BLaER1 (cell line): ENCODE data around the gene SNAPC3.

Experiments
- H3K27ac ChIP-seq: shearing (Covaris generic); formaldehyde crosslinking; 2 replicates; pipeline ENCODE4 v1.8.1; 2022
- H3K27me3 ChIP-seq: shearing (Covaris generic); formaldehyde crosslinking; 2 replicates; pipeline ENCODE4 v1.8.1; 2022
- H3K36me3 ChIP-seq: shearing (Covaris generic); formaldehyde crosslinking; 2 replicates; pipeline ENCODE4 v1.8.1; 2022
- H3K4me1 ChIP-seq: shearing (Covaris generic); formaldehyde crosslinking; 2 replicates; pipeline ENCODE4 v1.8.1; 2022
- H3K4me2 ChIP-seq: shearing (Covaris generic); formaldehyde crosslinking; 2 replicates; pipeline ENCODE4 v1.8.1; 2022
- H3K4me3 ChIP-seq: shearing (Covaris generic); formaldehyde crosslinking; 2 replicates; pipeline ENCODE4 v1.8.1; 2022
- H3K9ac ChIP-seq: shearing (Covaris generic); formaldehyde crosslinking; 2 replicates; pipeline ENCODE4 v1.8.1; 2022
- H3K9me3 ChIP-seq: shearing (Covaris generic); formaldehyde crosslinking; 2 replicates; pipeline ENCODE4 v1.8.1; 2022
- H4K20me1 ChIP-seq: shearing (Covaris generic); formaldehyde crosslinking; 2 replicates; pipeline ENCODE4 v1.8.1; 2022
- Cebpa-rat ChIP-seq: shearing (Covaris generic); IDR thresholded peaks from 2 replicates; pipeline ENCODE4 v1.8.1; 2022

SNAPC3 gene

GRCh38 chr9:15485836-15486666 lies 63.4 kb downstream of the SNAPC3 start:
- Histone ChIP-seq H3K36me3 (peaks cover 89% of the 10 kb centered on the region), H3K9me3 (no peaks in the 10 kb centered on the region), H3K4me2 (no peak overlapping the region), H3K9ac (no peak overlapping the region), H4K20me1 (peaks cover 49% of the 10 kb centered on the region), H3K27me3 (no peaks in the 10 kb centered on the region), H3K4me1 (peaks cover 16% of the 10 kb centered on the region), H3K27ac (no peak overlapping the region), H3K4me3 (no peak overlapping the region)
- no peak for TF ChIP-seq Cebpa-rat

- H3K27me3 ChIP-seq, result no peaks in the 10 kb centered on the region
- H3K4me3 ChIP-seq, result no peak overlapping the region
- H3K9me3 ChIP-seq, result peaks cover 32% of the 10 kb centered on the region
- no peaks in the 10 kb centered on the region for H3K4me1 ChIP-seq
- H3K9ac ChIP-seq, result no peak overlapping the region
- TF ChIP-seq Cebpa-rat, result no peak
- no peak overlapping the region for H3K4me2 ChIP-seq
- no peak overlapping the region for H3K27ac ChIP-seq
- H4K20me1 ChIP-seq, result peaks cover 30% of the 10 kb centered on the region
- peaks cover 89% of the 10 kb centered on the region for H3K36me3 ChIP-seq
These were observed 69.3 kb downstream of the SNAPC3 start for GRCh38 chr9:15491950-15492349.

DNA sequence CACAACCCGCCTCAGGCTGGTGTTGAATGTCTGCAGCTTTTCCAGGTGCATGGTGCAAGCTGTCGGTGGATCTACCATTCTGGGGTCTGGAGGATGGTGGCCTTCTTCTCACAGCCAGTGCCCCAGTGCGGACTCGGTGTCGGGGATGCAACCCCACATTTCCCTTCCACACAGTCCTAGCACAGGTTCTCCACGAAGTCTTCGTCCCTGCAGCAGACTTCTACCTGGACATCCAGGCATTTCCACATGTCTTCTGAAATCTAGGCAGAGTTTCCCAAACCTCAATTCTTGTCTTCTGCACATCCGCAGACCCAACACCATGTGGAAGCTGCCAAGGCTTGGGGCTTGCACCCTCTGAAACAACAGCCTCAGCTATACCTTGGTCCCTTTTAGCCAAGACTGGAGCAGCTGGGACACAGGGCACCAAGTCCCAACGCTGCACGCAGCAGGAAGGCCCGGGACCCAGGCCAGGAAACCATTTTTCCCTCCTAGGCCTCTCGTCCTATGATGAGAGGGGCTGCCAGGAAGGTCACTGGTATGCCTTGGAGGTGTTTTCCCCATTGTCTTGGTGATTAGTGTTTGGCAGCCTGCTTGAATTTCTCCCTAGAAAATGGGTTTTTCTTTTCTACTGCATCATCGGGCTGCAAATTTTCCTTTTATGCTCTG lies 69.9 kb downstream of the SNAPC3 start:
- H3K27ac ChIP-seq, result no peak overlapping the region
- H3K36me3 ChIP-seq, result peaks cover 89% of the 10 kb centered on the region
- no peaks in the 10 kb centered on the region for H3K4me1 ChIP-seq
- peaks cover 23% of the 10 kb centered on the region for H4K20me1 ChIP-seq
- H3K9me3 ChIP-seq, result peaks cover 32% of the 10 kb centered on the region
- TF ChIP-seq Cebpa-rat, result no peak
- H3K4me3 ChIP-seq, result no peak overlapping the region
- no peak overlapping the region for H3K4me2 ChIP-seq
- no peaks in the 10 kb centered on the region for H3K27me3 ChIP-seq
- H3K9ac ChIP-seq, result no peak overlapping the region

GRCh38 chr9:15498246-15498995 lies 75.7 kb downstream of the SNAPC3 start:
- Histone ChIP-seq H3K27me3 (no peaks in the 10 kb centered on the region), H3K9me3 (peaks cover 13% of the 10 kb centered on the region), H3K9ac (no peak overlapping the region), H4K20me1 (peaks cover 58% of the 10 kb centered on the region), H3K27ac (no peak overlapping the region), H3K4me1 (no peaks in the 10 kb centered on the region), H3K4me3 (no peak overlapping the region), H3K4me2 (no peak overlapping the region), H3K36me3 (peaks cover 94% of the 10 kb centered on the region)
- TF ChIP-seq Cebpa-rat, result no peak

DNA sequence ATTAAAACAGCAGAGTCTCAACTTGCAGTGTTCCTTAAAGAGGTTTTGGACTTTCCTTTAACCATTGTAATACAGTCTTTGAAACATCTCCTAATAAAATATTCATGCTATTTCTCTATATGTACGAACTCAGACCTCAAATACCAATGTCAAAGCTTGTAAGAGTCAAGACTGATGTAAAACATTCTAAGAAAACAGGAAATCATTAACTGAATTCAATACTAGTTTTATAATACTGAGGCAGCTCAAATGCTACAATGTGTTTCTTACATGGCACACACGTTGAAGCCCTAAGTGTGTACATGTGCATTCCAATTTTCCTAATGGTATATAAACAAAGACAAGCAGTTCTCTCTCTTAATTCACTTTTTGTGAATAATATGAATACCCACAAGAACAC lies 76.5 kb downstream of the SNAPC3 start:
- H3K9ac ChIP-seq, result no peak overlapping the region
- TF ChIP-seq Cebpa-rat, result no peak
- H3K4me3 ChIP-seq, result no peak overlapping the region
- peaks cover 6% of the 10 kb centered on the region for H3K9me3 ChIP-seq
- no peaks in the 10 kb centered on the region for H3K4me1 ChIP-seq
- peaks cover 94% of the 10 kb centered on the region for H3K36me3 ChIP-seq
- no peak overlapping the region for H3K4me2 ChIP-seq
- no peaks in the 10 kb centered on the region for H3K27me3 ChIP-seq
- H4K20me1 ChIP-seq, result peaks cover 63% of the 10 kb centered on the region
- H3K27ac ChIP-seq, result no peak overlapping the region

DNA sequence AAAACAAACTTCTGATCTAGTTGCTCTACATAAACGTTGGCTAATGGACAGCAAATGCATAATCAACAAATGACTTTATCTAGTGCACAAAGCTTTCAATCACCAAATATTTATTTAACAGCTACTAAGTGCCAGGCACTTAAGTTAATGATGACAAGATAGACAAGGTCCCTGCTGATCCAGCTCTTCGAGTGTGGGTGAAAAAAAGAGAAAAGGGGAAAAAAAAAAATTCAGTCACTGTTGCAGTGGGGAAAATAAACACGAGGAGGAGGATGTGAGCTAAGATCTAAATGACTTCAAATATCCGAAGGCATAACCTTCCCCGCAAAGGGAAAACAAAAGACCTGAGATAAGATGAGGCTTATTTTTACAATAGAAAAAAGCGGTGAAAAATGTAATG lies 78.5 kb downstream of the SNAPC3 start:
- Histone ChIP-seq H3K9ac (no peak overlapping the region), H3K4me3 (no peak overlapping the region), H3K4me2 (no peak overlapping the region), H3K27ac (no peak overlapping the region), H4K20me1 (peaks cover 64% of the 10 kb centered on the region), H3K9me3 (no peaks in the 10 kb centered on the region), H3K36me3 (peaks cover 98% of the 10 kb centered on the region), H3K27me3 (no peaks in the 10 kb centered on the region), H3K4me1 (no peaks in the 10 kb centered on the region)
- TF ChIP-seq Cebpa-rat, result no peak

DNA sequence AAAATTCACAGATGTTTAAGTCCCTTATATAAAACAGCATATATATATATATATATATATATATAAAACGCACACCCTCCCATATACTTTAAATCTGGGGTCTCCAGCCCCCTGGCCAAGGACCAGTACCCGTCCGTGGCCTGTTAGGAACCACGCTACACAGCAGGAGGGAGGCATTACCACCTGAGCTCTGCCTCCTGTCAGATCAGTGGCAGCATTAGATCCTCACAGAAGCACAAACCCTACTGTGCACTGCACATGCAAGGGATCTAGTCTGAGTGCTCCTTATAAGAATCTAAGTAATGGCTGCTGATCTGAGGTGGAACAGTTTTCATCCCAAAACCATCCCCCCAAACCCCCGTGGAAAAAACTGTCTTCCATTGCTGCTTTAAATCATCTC lies 79.1 kb downstream of the SNAPC3 start:
- H3K9me3 ChIP-seq, result no peaks in the 10 kb centered on the region
- H3K4me2 ChIP-seq, result no peak overlapping the region
- H3K4me1 ChIP-seq, result no peaks in the 10 kb centered on the region
- no peaks in the 10 kb centered on the region for H3K27me3 ChIP-seq
- no peak overlapping the region for H3K4me3 ChIP-seq
- TF ChIP-seq Cebpa-rat, result no peak
- H4K20me1 ChIP-seq, result peaks cover 70% of the 10 kb centered on the region
- H3K9ac ChIP-seq, result no peak overlapping the region
- H3K27ac ChIP-seq, result no peak overlapping the region
- peaks cover 98% of the 10 kb centered on the region for H3K36me3 ChIP-seq

- H3K36me3 ChIP-seq, result peaks cover 79% of the 10 kb centered on the region
These were observed 83.2 kb downstream of the SNAPC3 start for GRCh38 chr9:15505921-15506320.

GRCh38 chr9:15509931-15510788 lies 87.5 kb downstream of the SNAPC3 start:
- H3K4me2 ChIP-seq, result peak overlapping the region; percentile 86
- H3K36me3 ChIP-seq, result peaks cover 37% of the 10 kb centered on the region
- no peak for TF ChIP-seq Cebpa-rat
- H3K4me3 ChIP-seq, result peak overlapping the region; percentile 98
- H3K27me3 ChIP-seq, result no peaks in the 10 kb centered on the region
- H3K27ac ChIP-seq, result peak overlapping the region; percentile 99
- H4K20me1 ChIP-seq, result peaks cover 41% of the 10 kb centered on the region
- H3K4me1 ChIP-seq, result peaks cover 46% of the 10 kb centered on the region
- H3K9me3 ChIP-seq, result no peaks in the 10 kb centered on the region
- peak overlapping the region; percentile 98 for H3K9ac ChIP-seq

More at GRCh38 chr9:15505921-15506320, 83.2 kb downstream of the SNAPC3 start:
- Histone ChIP-seq H3K4me1 (peaks cover 23% of the 10 kb centered on the region), H3K9ac (no peak overlapping the region), H3K4me3 (no peak overlapping the region), H3K4me2 (no peak overlapping the region), H4K20me1 (peaks cover 76% of the 10 kb centered on the region), H3K27ac (no peak overlapping the region), H3K9me3 (no peaks in the 10 kb centered on the region), H3K27me3 (no peaks in the 10 kb centered on the region)
- no peak for TF ChIP-seq Cebpa-rat
